H1 (cell line): ENCODE measurements around the gene NT5M. TPM values are rescaled to one million over a fixed set of nuclear protein-coding genes. Genes with fewer than 3 reads are reported as not detected.

Experiments used
- CTCF ChIA-PET: fragments of 300-600 bp; sonication (Branson Sonifier 250); formaldehyde crosslinking; loops from one replicate; lab custom pipeline; 2021; ENCODE audit not compliant: partially characterized antibody; lab: Charles Lee
- POLR2A ChIA-PET: fragments of 300-600 bp; sonication (Branson Sonifier 250); formaldehyde crosslinking; loops from one replicate; lab custom pipeline; 2021; ENCODE audit warnings: inconsistent platforms; ENCODE audit not compliant: partially characterized antibody; lab: Charles Lee
- DNase-seq, 2 experiments: peaks; one replicate each; pipeline versions ENCODE4 v3.0.0 to v3.0.0-alpha.2; 2010 to 2022; ENCODE audit warnings: low spot score in 2 of 2, low read depth in 1 of 2, mixed read lengths in 1 of 2
- FAIRE-seq: peaks from 2 replicates; lab custom pipeline; 2011; peaks lifted over from hg19 to GRCh38; lab: Jason Lieb, UNC
- H2AFZ ChIP-seq: 2 replicates; pipeline ENCODE4 v1.8.1; 2012; ENCODE audit warnings: low read length, inconsistent platforms
- H2AK5ac ChIP-seq: 2 replicates; pipeline ENCODE4 v1.6.1; 2013; ENCODE audit warnings: low read depth, low read length
- H2BK120ac ChIP-seq: replicated peaks from 2 replicates; pipeline ENCODE3; 2013; ENCODE audit warnings: low read depth, low read length, inconsistent platforms
- H2BK12ac ChIP-seq: 2 replicates; pipeline ENCODE4 v1.6.1; 2013; ENCODE audit warnings: low read depth, low read length
- H2BK15ac ChIP-seq: 2 replicates; pipeline ENCODE4 v1.6.1; 2013; ENCODE audit warnings: low read length
- H2BK20ac ChIP-seq: 2 replicates; pipeline ENCODE4 v1.6.1; 2013; ENCODE audit warnings: low read length
- H2BK5ac ChIP-seq: 2 replicates; pipeline ENCODE4 v1.6.1; 2013; ENCODE audit warnings: low read depth, low read length
- H3K14ac ChIP-seq: 2 replicates; pipeline ENCODE4 v1.6.1; 2013; ENCODE audit warnings: inconsistent platforms; ENCODE audit not compliant: insufficient read length
- H3K18ac ChIP-seq: 2 replicates; pipeline ENCODE4 v1.6.1; 2013; ENCODE audit warnings: low read length; ENCODE audit errors: extremely low read depth
- H3K23ac ChIP-seq: 2 replicates; pipeline ENCODE4 v1.6.1; 2013; ENCODE audit warnings: inconsistent platforms; ENCODE audit not compliant: insufficient read length
- H3K23me2 ChIP-seq: 2 replicates; pipeline ENCODE4 v1.6.1; 2013; ENCODE audit warnings: low read depth, low read length
- H3K27ac ChIP-seq: 2 replicates; pipeline ENCODE4 v1.6.1; 2011; ENCODE audit warnings: low read depth, low read length, inconsistent platforms
- H3K27me3 ChIP-seq, 4 experiments: replicated peaks in 1 of 4; 1 replicate in 1 of 4; 2 replicates in 3 of 4; pipeline versions ENCODE4 v1.6.1 to v1.8.1; 2011 to 2013; ENCODE audit warnings: low read length in 3 of 4, mild to moderate bottlenecking in 3 of 4, inconsistent platforms in 2 of 4, mixed read lengths in 2 of 4, moderate library complexity in 1 of 4; ENCODE audit not compliant: control insufficient read depth in 3 of 4, insufficient read depth in 3 of 4; ENCODE audit errors: extremely low read depth in 1 of 4
- H3K36me3 ChIP-seq, 4 experiments: 2 replicates each; pipeline versions ENCODE4 v1.6.1 to v1.8.1; 2011 to 2013; ENCODE audit warnings: mild to moderate bottlenecking in 4 of 4, low read length in 3 of 4, moderate library complexity in 2 of 4, control low read depth in 1 of 4, inconsistent platforms in 1 of 4; ENCODE audit not compliant: insufficient read depth in 4 of 4, control insufficient read depth in 2 of 4
- H3K4ac ChIP-seq: replicated peaks from 2 replicates; pipeline ENCODE3; 2013; ENCODE audit warnings: low read length, low read depth, mixed read lengths, inconsistent platforms; ENCODE audit not compliant: insufficient read length
- H3K4me1 ChIP-seq, 4 experiments: replicated peaks in 1 of 4; 1 replicate in 1 of 4; 2 replicates in 3 of 4; pipeline versions ENCODE4 v1.6.1 to v1.8.1; 2011 to 2013; ENCODE audit warnings: low read length in 3 of 4, inconsistent platforms in 2 of 4, mixed read lengths in 1 of 4; ENCODE audit not compliant: insufficient read depth in 4 of 4, control insufficient read depth in 3 of 4
- H3K4me2 ChIP-seq, 2 experiments: 2 replicates each; pipeline versions ENCODE4 v1.6.1 to v1.8.1; 2011 to 2013; ENCODE audit warnings: low read depth in 2 of 2, low read length in 2 of 2, control low read depth in 1 of 2, inconsistent platforms in 1 of 2, mild to moderate bottlenecking in 1 of 2; ENCODE audit not compliant: insufficient read depth in 1 of 2
- H3K4me3 ChIP-seq, 4 experiments: fragments of 200-600, 300-600 bp in 1 of 4; sonication (generic), shearing (Covaris generic), sonication (Bioruptor Twin) in 1 of 4; 2 replicates each; pipeline versions ENCODE4 v1.5.1 to v1.8.1; 2011 to 2016; ENCODE audit warnings: low read length in 4 of 4, low read depth in 3 of 4, control low read depth in 2 of 4, inconsistent platforms in 2 of 4, mild to moderate bottlenecking in 2 of 4, mixed read lengths in 1 of 4, moderate library complexity in 1 of 4; ENCODE audit not compliant: insufficient read depth in 2 of 4; ENCODE audit errors: extremely low read depth in 1 of 4
- H3K56ac ChIP-seq: replicated peaks from 2 replicates; pipeline ENCODE3; 2013; ENCODE audit warnings: low read depth, mild to moderate bottlenecking, mixed read lengths, low read length, inconsistent platforms; ENCODE audit not compliant: insufficient read length
- H3K79me1 ChIP-seq: 2 replicates; pipeline ENCODE4 v1.6.1; 2013; ENCODE audit warnings: low read depth, low read length, control low read depth
- H3K79me2 ChIP-seq, 2 experiments: 2 replicates each; pipeline versions ENCODE4 v1.6.1 to v1.8.1; 2012 to 2013; ENCODE audit warnings: low read length in 2 of 2, mild to moderate bottlenecking in 2 of 2, inconsistent platforms in 1 of 2; ENCODE audit not compliant: insufficient read depth in 2 of 2, control insufficient read depth in 1 of 2
- H3K9ac ChIP-seq, 4 experiments: replicated peaks in 1 of 4; 1 replicate in 1 of 4; 2 replicates in 3 of 4; pipeline versions ENCODE4 v1.6.1 to v1.8.1; 2011 to 2013; ENCODE audit warnings: low read depth in 3 of 4, low read length in 3 of 4, control low read depth in 2 of 4, mild to moderate bottlenecking in 2 of 4, moderate library complexity in 2 of 4, inconsistent platforms in 1 of 4; ENCODE audit errors: extremely low read depth in 1 of 4
- H3K9me3 ChIP-seq, 2 experiments: 2 replicates each; pipeline versions ENCODE4 v1.6.1 to v1.8.1; 2012 to 2013; ENCODE audit warnings: mild to moderate bottlenecking in 2 of 2, moderate library complexity in 2 of 2, control low read depth in 1 of 2, inconsistent platforms in 1 of 2, low read depth in 1 of 2, low read length in 1 of 2, mixed read lengths in 1 of 2; ENCODE audit not compliant: insufficient read depth in 2 of 2
- H4K20me1 ChIP-seq, 2 experiments: replicated peaks in 1 of 2; 2 replicates each; pipeline versions ENCODE3 to v1.8.1; 2011 to 2013; ENCODE audit warnings: inconsistent platforms in 2 of 2, low read length in 2 of 2, mild to moderate bottlenecking in 1 of 2; ENCODE audit not compliant: insufficient read depth in 2 of 2, control insufficient read depth in 1 of 2
- H4K5ac ChIP-seq: 2 replicates; pipeline ENCODE4 v1.6.1; 2013; ENCODE audit warnings: low read length, low read depth, mixed read lengths, inconsistent platforms; ENCODE audit not compliant: insufficient read length
- H4K8ac ChIP-seq: 2 replicates; pipeline ENCODE4 v1.8.0; 2013; ENCODE audit warnings: mild to moderate bottlenecking, moderate library complexity, low read length, inconsistent platforms; ENCODE audit not compliant: insufficient read depth; ENCODE audit errors: extremely low read depth
- H4K91ac ChIP-seq: replicated peaks from 2 replicates; pipeline ENCODE3; 2013; ENCODE audit warnings: low read length, mixed read lengths, inconsistent platforms; ENCODE audit not compliant: insufficient read length
- BRCA1 ChIP-seq: IDR thresholded peaks from 2 replicates; pipeline ENCODE4 v1.6.1; 2012; ENCODE audit warnings: low read depth, low read length, improper control_type of control experiment
- CTBP2 ChIP-seq: IDR thresholded peaks from 2 replicates; pipeline ENCODE4 v1.7.0; 2011; ENCODE audit warnings: borderline replicate concordance, mild to moderate bottlenecking, moderate library complexity, mixed read lengths, low read length; ENCODE audit not compliant: insufficient read depth, insufficient read length
- EGR1 ChIP-seq: IDR thresholded peaks from 2 replicates; pipeline ENCODE4 v1.6.1; 2011; ENCODE audit warnings: low read depth, low read length, borderline replicate concordance
- RAD21 ChIP-seq, 2 experiments: IDR thresholded peaks in 1 of 2; conservative IDR thresholded peaks in 1 of 2; 2 replicates each; pipeline ENCODE4 v1.6.1; 2011; ENCODE audit warnings: low read depth in 2 of 2, low read length in 2 of 2, improper control_type of control experiment in 1 of 2, inconsistent platforms in 1 of 2, mild to moderate bottlenecking in 1 of 2, moderate library complexity in 1 of 2
- SP4 ChIP-seq: IDR thresholded peaks from 2 replicates; pipeline ENCODE4 v1.6.1; 2012; ENCODE audit warnings: low read length, inconsistent platforms
- YY1 ChIP-seq: IDR thresholded peaks from 2 replicates; pipeline ENCODE4 v1.6.1; 2011; ENCODE audit warnings: low read depth, mild to moderate bottlenecking, low read length
- WGBS, 2 experiments: shearing (Covaris generic) in 1 of 2; methylation state at CpG; one replicate each; pipeline versions ENCODE4 v1.1.6 to v1.1.7; 2013 to 2015; ENCODE audit warnings: low lambda C conversion rate in 2 of 2, mixed read lengths in 2 of 2, inconsistent platforms in 1 of 2, low coverage in 1 of 2, missing lambda C conversion rate in 1 of 2; ENCODE audit not compliant: insufficient replicate concordance in 2 of 2, insufficient coverage in 1 of 2, insufficient read length in 1 of 2; ENCODE audit errors: extremely low coverage in 1 of 2, missing lambda C conversion rate in 1 of 2; 5-methylcytosine and 5-hydroxymethylcytosine counted together
- polyA plus RNA-seq, 7 experiments: library from polyadenylated mRNA; depleted of rRNA in 3 of 7; stranded (reverse) in 5 of 7; unstranded in 2 of 7; fragments of >200 nt in 5 of 7; fragments of 200-250 nt in 2 of 7; gene quantifications; 1 replicate in 5 of 7; 2 replicates in 1 of 7; 4 replicates in 1 of 7; pipeline versions ENCODE4 v1.2.1 to v1.2.3, GENCODE V29; 2011 to 2013; ENCODE audit warnings: missing spikeins in 2 of 7, mixed read lengths in 2 of 7
- total RNA-seq: library from RNA; stranded (reverse); fragmentation: NEBNext Ultra II Directional; extraction: Animal tissue kit (Norgen Biotek cat#: 25700); gene quantifications from 2 replicates; pipeline ENCODE4 v1.2.1, GENCODE V29; 2021

The NT5M gene
- total and polyA plus RNA-seq, 2 of the 8 experiments (the other 6 are each of a cell fraction or from before 2014, with no cell fraction given): 7.6 to 18.2 TPM

DNA sequence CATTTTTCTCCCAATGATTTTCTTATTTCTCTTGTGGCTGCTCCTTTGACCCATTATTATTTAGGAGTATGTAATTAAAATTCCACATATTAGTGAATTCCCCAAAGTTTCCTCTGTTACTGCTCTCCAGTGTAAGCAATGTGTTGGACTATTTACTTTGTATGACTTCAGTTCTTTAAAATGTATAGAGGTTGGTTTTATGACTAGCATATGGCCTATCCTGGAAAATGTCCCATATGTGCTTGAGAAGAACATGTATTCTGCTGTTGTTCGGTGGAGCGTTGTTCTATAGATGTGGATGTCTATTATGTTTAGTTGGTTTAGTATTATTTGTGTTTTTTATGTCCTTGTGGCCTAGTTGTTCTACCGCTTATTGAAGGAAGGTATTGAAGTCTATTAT, 6.0 kb upstream of the NT5M start:
- H2AFZ ChIP-seq: no peak overlapping the region
- H3K56ac ChIP-seq: no peak overlapping the region
- H4K8ac ChIP-seq: no peak overlapping the region
- H2BK5ac ChIP-seq: no peak overlapping the region
- no peaks in the 10 kb centered on the region for H3K9me3 ChIP-seq
- H3K79me1 ChIP-seq: no peaks in the 10 kb centered on the region
- no peaks in the 10 kb centered on the region for H3K27me3 ChIP-seq
- H4K91ac ChIP-seq: no peak overlapping the region
- peaks cover 0 to 3% (median under 1%) of the 10 kb centered on the region in 4 experiments; a peak in 3 of 7 replicates for H3K4me1 ChIP-seq
- H2BK120ac ChIP-seq: no peak overlapping the region
- ChIA-PET POLR2A (no interaction called here), CTCF (interaction anchor here (0.8 kb wide), 1 partner anchor 56 kb away, joined by 3 read pairs; no protein-coding TSS in a partner anchor)
- H3K36me3 ChIP-seq: no peaks in the 10 kb centered on the region
- H3K23me2 ChIP-seq: peaks cover 5% of the 10 kb centered on the region; the same call in 1 of the 2 replicates
- H2AK5ac ChIP-seq: no peak overlapping the region
- H3K14ac ChIP-seq: no peak overlapping the region
- H3K4me3 ChIP-seq: no peak overlapping the region
- H3K27ac ChIP-seq: no peak overlapping the region
- no peak overlapping the region for H2BK12ac ChIP-seq
- H3K4me2 ChIP-seq: no peak overlapping the region
- no peak overlapping the region for H3K23ac ChIP-seq
- H2BK15ac ChIP-seq: no peak overlapping the region
- WGBS, 2 experiments: 97% methylated on average over 3 of the region's 3 CpGs; no CpG with 5 or more reads in 1 of the 2 experiments
- TF ChIP-seq EGR1 (no peak), BRCA1 (no peak), RAD21 (IDR thresholded peaks at IDR 0.05 in 1 of 2, conservative IDR thresholded peaks at IDR 0.05 in 1 of 2; ENCODE audit: low read depth in 2 of 2, low read length in 2 of 2) (no peak), CTBP2 (no peak), SP4 (no peak), YY1 (no peak)
- H3K4ac ChIP-seq: no peak overlapping the region
- DNase-seq: no peak
- H2BK20ac ChIP-seq: no peak overlapping the region
- H3K9ac ChIP-seq: no peak overlapping the region
- no peak overlapping the region for H3K18ac ChIP-seq
- no peaks in the 10 kb centered on the region for H3K79me2 ChIP-seq
- no peak for FAIRE-seq
- no peaks in the 10 kb centered on the region for H4K20me1 ChIP-seq
- no peak overlapping the region for H4K5ac ChIP-seq
